ENCODE results near the gene THADA.

DNA sequence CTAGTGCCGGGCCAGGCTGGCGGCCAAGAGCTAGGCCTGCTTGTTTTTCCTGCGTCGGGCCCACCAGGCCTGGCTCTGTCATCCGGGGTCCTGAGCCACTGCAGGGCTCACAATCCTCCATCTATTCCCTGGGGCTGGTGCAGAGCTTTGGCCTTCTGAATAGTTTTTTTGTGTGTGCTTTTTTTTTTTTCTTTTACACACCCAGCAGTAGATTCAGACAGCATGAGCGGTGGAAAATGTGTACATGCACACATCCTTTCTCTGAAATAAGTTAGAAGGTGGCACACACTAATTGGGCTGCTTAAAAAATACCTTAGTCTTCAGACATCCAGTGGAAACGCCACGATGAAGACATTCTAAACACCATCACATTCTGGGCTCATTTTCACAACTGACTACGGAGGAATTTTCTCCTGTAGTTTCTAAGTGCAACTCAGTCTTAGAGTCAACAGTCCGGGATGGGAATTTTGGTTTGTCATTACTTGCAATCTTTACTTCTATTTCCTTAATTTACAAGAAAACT, 375.5 kb downstream of the THADA start:
- TF ChIP-seq CTCF (IDR thresholded peaks at IDR 0.05; ENCODE audit: low read depth, low read length, poor library complexity, severe bottlenecking) (no peak), EZH2phosphoT487 (IDR thresholded peaks at IDR 0.05; ENCODE audit: borderline replicate concordance, low read length) (no peak)

Measured in DOHH2 (cell line).